GM20431 (cell line): ENCODE data around the gene CCNQ.
"Not testable (repeated sequence)": the region's sequence is repeated elsewhere in the genome, so short reads cannot be mapped to it uniquely, and the experiment has no call there.

Source experiments
- in situ Hi-C: fragments of 300-500 bp; cut with MseI, MboI; formaldehyde crosslinking; loops from one replicate; pipeline ENCODE4 v1.15.0; 2020; ENCODE audit warnings: low sequenced_read_pairs; ENCODE audit not compliant: unreplicated experiment

CCNQ gene

GRCh38 chrX:153624196-153625091, 25.5 kb upstream of the CCNQ start:
- in situ Hi-C loops = no loop called here

- in situ Hi-C loops = no loop called here
These were observed 24.5 kb upstream of the CCNQ start for GRCh38 chrX:153623310-153624029.

GRCh38 chrX:153622661-153623309, 23.8 kb upstream of the CCNQ start:
- in situ Hi-C loops = no loop called here

- in situ Hi-C loops = no loop called here
These were observed 23.1 kb upstream of the CCNQ start for GRCh38 chrX:153621949-153622598.

GRCh38 chrX:153620576-153620975, 21.6 kb upstream of the CCNQ start:
- in situ Hi-C loops = no loop called here

GRCh38 chrX:153614818-153615217, 15.9 kb upstream of the CCNQ start:
- in situ Hi-C loops = no loop called here

GRCh38 chrX:153612413-153612812, 13.5 kb upstream of the CCNQ start:
- in situ Hi-C loops = no loop called here

GRCh38 chrX:153611298-153612095, 12.6 kb upstream of the CCNQ start:
- in situ Hi-C loops = no loop called here

- in situ Hi-C loops = no loop called here
These were observed 11.9 kb upstream of the CCNQ start for GRCh38 chrX:153610836-153611213.

GRCh38 chrX:153609917-153610835, 11.2 kb upstream of the CCNQ start:
- in situ Hi-C loops = no loop called here

GRCh38 chrX:153608806-153609205, 9.9 kb upstream of the CCNQ start:
- in situ Hi-C loops = no loop called here

GRCh38 chrX:153608376-153608775, 9.4 kb upstream of the CCNQ start:
- in situ Hi-C loops = no loop called here

- in situ Hi-C loops = no loop called here
These were observed 7.6 kb upstream of the CCNQ start for GRCh38 chrX:153606503-153606902.

GRCh38 chrX:153604666-153605380, 5.9 kb upstream of the CCNQ start:
- in situ Hi-C loops = not testable (repeated sequence)

GRCh38 chrX:153603131-153603656, 4.3 kb upstream of the CCNQ start:
- in situ Hi-C loops = no loop called here

GRCh38 chrX:153602601-153603000, 3.7 kb upstream of the CCNQ start:
- in situ Hi-C loops = no loop called here

GRCh38 chrX:153601511-153602110, 2.7 kb upstream of the CCNQ start:
- in situ Hi-C loops = no loop called here
